Lower lobe of right lung (tissue), 2 donors: ENCODE measurements around the gene ATP6V1F. TPM values are rescaled to one million over a fixed set of nuclear protein-coding genes. Genes with fewer than 3 reads are reported as not detected.

Experiments used
- ATAC-seq, 2 donors: fragments of 200-7000 bp; cut with Tn5 transposase; one replicate each; pipeline ENCODE4 v1.9.1; 2020 to 2022; ENCODE audit warnings: mild to moderate bottlenecking in 2 of 2, moderate library complexity in 2 of 2
- DNase-seq: peaks from one replicate; pipeline ENCODE4 v3.0.0-alpha.2; 2020
- H3K27ac ChIP-seq: fragments of 200-600 bp; one replicate; pipeline ENCODE4 v1.8.0; 2022
- H3K27me3 ChIP-seq: fragments of 200-600 bp; one replicate; pipeline ENCODE4 v1.8.0; 2022; ENCODE audit warnings: low read depth
- H3K36me3 ChIP-seq: fragments of 200-600 bp; one replicate; pipeline ENCODE4 v1.8.0; 2022; ENCODE audit warnings: mild to moderate bottlenecking
- H3K4me1 ChIP-seq: fragments of 200-600 bp; one replicate; pipeline ENCODE4 v1.8.0; 2022
- H3K4me3 ChIP-seq: fragments of 200-600 bp; one replicate; pipeline ENCODE4 v1.8.0; 2022; ENCODE audit warnings: mild to moderate bottlenecking
- H3K9me3 ChIP-seq: fragments of 200-600 bp; one replicate; pipeline ENCODE4 v1.8.0; 2022
- CTCF ChIP-seq: fragments of 200-600 bp; IDR thresholded peaks from one replicate; pipeline ENCODE4 v1.8.0; 2022; ENCODE audit warnings: antibody characterized with exemption, mild to moderate bottlenecking
- intact Hi-C: fragments of 100-400 bp; cut with DNase I; formaldehyde crosslinking; loops from one replicate; pipeline ENCODE4 v1.11.0; 2022
- total RNA-seq: library from RNA; stranded (reverse); fragmentation: NEBNext Ultra II Directional; extraction: Animal tissue kit (Norgen Biotek cat#: 25700); gene quantifications from one replicate; pipeline ENCODE4 v1.2.1, GENCODE V29; 2021
- donor health status: DM: no; HTN: yes; CAD: no; lungs with severe emphysema.

The ATP6V1F gene
- total RNA-seq, 1 donor from 2014 or later = 208 TPM

GRCh38 chr7:128837521-128837921 lies 25.1 kb upstream of the ATP6V1F start:
- H3K27me3 ChIP-seq = peaks cover 7% of the 10 kb centered on the region
- intact Hi-C loops = no loop called here
- no peak for TF ChIP-seq CTCF
- H3K4me3 ChIP-seq = no peak overlapping the region
- peaks cover 15% of the 10 kb centered on the region for H3K4me1 ChIP-seq
- no peak overlapping the region for H3K27ac ChIP-seq
- DNase-seq (no peak), ATAC-seq (no peak)
- no peaks in the 10 kb centered on the region for H3K36me3 ChIP-seq
- H3K9me3 ChIP-seq = no peaks in the 10 kb centered on the region

- ATAC-seq (no peak), DNase-seq (peak; percentile 39)
- no peak overlapping the region for H3K4me3 ChIP-seq
- H3K9me3 ChIP-seq = no peaks in the 10 kb centered on the region
- H3K27me3 ChIP-seq = no peaks in the 10 kb centered on the region
- no peaks in the 10 kb centered on the region for H3K36me3 ChIP-seq
- no peak for TF ChIP-seq CTCF
- intact Hi-C loops = no loop called here
- H3K4me1 ChIP-seq = peaks cover 8% of the 10 kb centered on the region
- H3K27ac ChIP-seq = no peak overlapping the region
These were observed 24.4 kb upstream of the ATP6V1F start for GRCh38 chr7:128838109-128838779.

- Histone ChIP-seq H3K36me3 (no peaks in the 10 kb centered on the region), H3K27ac (no peak overlapping the region), H3K4me1 (no peaks in the 10 kb centered on the region), H3K9me3 (no peaks in the 10 kb centered on the region), H3K27me3 (no peaks in the 10 kb centered on the region), H3K4me3 (no peak overlapping the region)
- intact Hi-C loops = no loop called here
- ATAC-seq (no peak), DNase-seq (no peak)
- TF ChIP-seq CTCF = no peak
These were observed 23.5 kb upstream of the ATP6V1F start for GRCh38 chr7:128838981-128839731.

- H3K27me3 ChIP-seq = no peaks in the 10 kb centered on the region
- no peaks in the 10 kb centered on the region for H3K9me3 ChIP-seq
- no peaks in the 10 kb centered on the region for H3K36me3 ChIP-seq
- H3K4me1 ChIP-seq = no peaks in the 10 kb centered on the region
- H3K4me3 ChIP-seq = no peak overlapping the region
- intact Hi-C loops = no loop called here
- ATAC-seq (no peak), DNase-seq (peak; percentile 38)
- TF ChIP-seq CTCF = no peak
- H3K27ac ChIP-seq = no peak overlapping the region
These were observed 22.9 kb upstream of the ATP6V1F start for GRCh38 chr7:128839751-128840177.

- no peaks in the 10 kb centered on the region for H3K27me3 ChIP-seq
- TF ChIP-seq CTCF = no peak
- ATAC-seq (no peak), DNase-seq (no peak)
- no peaks in the 10 kb centered on the region for H3K36me3 ChIP-seq
- no peaks in the 10 kb centered on the region for H3K9me3 ChIP-seq
- H3K4me3 ChIP-seq = no peak overlapping the region
- H3K4me1 ChIP-seq = no peaks in the 10 kb centered on the region
- intact Hi-C loops = no loop called here
- H3K27ac ChIP-seq = no peak overlapping the region
These were observed 22.1 kb upstream of the ATP6V1F start for GRCh38 chr7:128840326-128841170.
